Activated CD4-positive, CD25-positive, alpha-beta regulatory T cell (primary cell): ENCODE data around the gene INTS6L.
"Not testable (repeated sequence)": the region's sequence is repeated elsewhere in the genome, so short reads cannot be mapped to it uniquely, and the experiment has no call there.

Experiments
- DNase-seq, 4 experiments: peaks; one replicate each; lab custom pipeline; 2025; lab: John Stamatoyannopoulos, UW

Gene INTS6L

GRCh38 chrX:135624408-135625204, 104.1 kb downstream of the INTS6L start:
- not testable (repeated sequence) for DNase-seq

- DNase-seq: no peak
Observed at GRCh38 chrX:135625995-135626394, 105.5 kb downstream of the INTS6L start.

- DNase-seq: no peak
Observed at GRCh38 chrX:135629342-135629741, 108.9 kb downstream of the INTS6L start.
